HG02970 (cell line): ENCODE measurements around the gene LHPP.

ENCODE experiments used
- ATAC-seq: cut with Tn5 transposase; IDR thresholded peaks from one replicate; pipeline ENCODE4 v1.9.1; 2021; ENCODE audit warnings: mild to moderate bottlenecking, moderate library complexity, moderate number of reproducible peaks; ENCODE audit not compliant: unreplicated experiment, low FRiP score

LHPP gene

GRCh38 chr10:124648738-124649137, 187.1 kb downstream of the LHPP start:
- ATAC-seq: no peak

- no peak for ATAC-seq
These were observed 187.6 kb downstream of the LHPP start for GRCh38 chr10:124649214-124649613.

GRCh38 chr10:124650263-124650662, 188.6 kb downstream of the LHPP start:
- no peak for ATAC-seq

- no peak for ATAC-seq
These were observed 189.3 kb downstream of the LHPP start for GRCh38 chr10:124650820-124651401.

GRCh38 chr10:124651402-124651891, 189.8 kb downstream of the LHPP start:
- ATAC-seq: no peak

GRCh38 chr10:124652200-124652599, 190.6 kb downstream of the LHPP start:
- no peak for ATAC-seq

- ATAC-seq: no peak
These were observed 191.1 kb downstream of the LHPP start for GRCh38 chr10:124652701-124653100.

- no peak for ATAC-seq
These were observed 191.7 kb downstream of the LHPP start for GRCh38 chr10:124653311-124653710.

GRCh38 chr10:124653811-124654651, 192.4 kb downstream of the LHPP start:
- no peak for ATAC-seq

- ATAC-seq: no peak
These were observed 193.1 kb downstream of the LHPP start for GRCh38 chr10:124654686-124655085.

- ATAC-seq: no peak
These were observed 193.8 kb downstream of the LHPP start for GRCh38 chr10:124655191-124656112.

GRCh38 chr10:124656113-124656490, 194.5 kb downstream of the LHPP start:
- no peak for ATAC-seq

- ATAC-seq: no peak
These were observed 194.9 kb downstream of the LHPP start for GRCh38 chr10:124656541-124656940.

GRCh38 chr10:124657806-124658205, 196.2 kb downstream of the LHPP start:
- no peak for ATAC-seq

- ATAC-seq: no peak
These were observed 197.1 kb downstream of the LHPP start for GRCh38 chr10:124658591-124659242.

GRCh38 chr10:124659380-124659779, 197.8 kb downstream of the LHPP start:
- no peak for ATAC-seq

GRCh38 chr10:124660404-124661125, 198.9 kb downstream of the LHPP start:
- ATAC-seq: no peak

- no peak for ATAC-seq
These were observed 200.1 kb downstream of the LHPP start for GRCh38 chr10:124661660-124662180.

GRCh38 chr10:124663228-124663627, 201.6 kb downstream of the LHPP start:
- no peak for ATAC-seq
